ENCODE results near the gene SMARCD1.

Gene SMARCD1

DNA sequence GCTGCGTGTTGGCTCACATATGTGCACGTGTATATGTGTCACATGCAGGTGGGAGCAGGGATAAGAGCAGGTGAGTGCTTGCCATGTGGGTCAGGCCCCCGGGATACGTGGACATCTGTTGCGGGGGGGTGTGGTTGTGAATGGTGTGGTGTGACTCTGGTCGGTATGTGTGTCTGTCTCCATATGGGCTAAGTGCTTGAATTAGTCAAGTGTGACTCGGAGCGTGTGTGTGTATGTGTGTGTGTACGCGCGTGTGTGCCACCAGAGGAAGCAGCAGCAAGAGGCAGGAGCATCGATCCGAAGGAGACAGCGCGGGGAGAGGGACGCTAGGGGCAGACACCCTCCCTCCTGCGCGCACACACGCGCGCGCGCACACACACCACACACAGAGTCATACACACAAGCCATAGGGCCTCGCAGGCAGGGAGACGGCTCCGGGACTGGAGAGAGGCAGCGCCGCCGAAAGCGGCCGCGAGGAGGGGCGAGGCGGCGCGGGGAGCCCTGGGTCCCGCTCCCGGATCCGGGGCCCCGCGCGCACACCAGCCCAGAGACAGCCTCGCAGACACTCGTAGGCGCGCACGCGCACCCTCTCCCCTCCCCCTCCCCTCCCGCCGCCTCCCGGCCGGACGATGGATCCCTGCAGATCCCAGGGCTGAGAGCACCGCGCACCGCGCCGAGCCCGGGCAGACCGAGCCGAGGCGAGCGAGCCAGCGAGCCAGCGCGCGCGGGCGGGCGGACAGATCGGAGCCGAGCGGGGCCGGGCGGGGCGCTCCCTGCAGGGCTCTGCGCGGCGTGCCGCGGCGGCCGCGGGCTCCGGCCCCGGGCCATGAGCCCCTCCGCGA lies 27.9 kb upstream of the SMARCD1 start, which contains the start of gene ASIC1:
TSS of gene ASIC1 (plus strand) at position 597 of the 842 bp plus-strand sequence. CDS start 1,171 bp downstream, outside the sequence.
- DNase-seq (ENCODE audit: low read depth in 3 of 3) = peak; percentile 26 to 38 (median 27)

DNA sequence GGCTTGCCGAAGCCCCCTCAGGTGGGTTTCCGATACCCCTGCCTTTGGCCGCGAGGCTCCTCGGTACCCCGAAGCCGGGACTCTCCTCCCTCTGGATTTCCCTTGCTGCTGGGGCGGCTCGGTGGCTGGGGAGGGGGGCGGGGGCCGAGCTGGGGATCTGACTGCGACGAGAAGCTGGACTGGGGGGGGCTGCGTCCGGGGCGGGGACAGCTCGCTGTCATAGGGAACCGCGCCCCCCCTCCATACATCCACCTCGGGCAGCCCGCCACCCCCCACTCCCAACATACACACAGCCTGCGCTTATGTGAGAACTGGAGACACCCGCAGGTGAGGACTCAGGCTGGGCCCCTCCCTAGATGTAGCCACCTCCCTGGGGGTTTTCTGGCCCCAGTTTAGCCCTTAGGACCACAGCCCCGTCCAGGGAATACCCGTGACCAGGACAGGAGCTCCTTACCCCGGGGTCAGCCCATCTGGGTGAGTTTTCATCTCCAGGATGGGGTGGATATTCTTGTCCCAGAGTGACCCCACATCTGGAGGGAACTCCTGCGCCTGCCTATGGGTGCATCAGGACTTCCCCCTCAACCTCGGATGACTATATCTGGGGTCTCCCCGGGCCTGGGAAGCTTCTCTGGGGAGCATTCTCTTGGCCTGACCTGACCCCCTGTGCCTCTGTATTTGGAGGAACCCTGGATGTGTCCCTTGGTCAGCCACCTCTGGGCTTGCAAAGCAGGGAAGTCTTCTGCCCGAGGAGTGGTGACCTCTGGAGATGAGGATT lies 27.1 kb upstream of the SMARCD1 start:
- DNase-seq (ENCODE audit: low read depth in 3 of 3) = no peak

DNA sequence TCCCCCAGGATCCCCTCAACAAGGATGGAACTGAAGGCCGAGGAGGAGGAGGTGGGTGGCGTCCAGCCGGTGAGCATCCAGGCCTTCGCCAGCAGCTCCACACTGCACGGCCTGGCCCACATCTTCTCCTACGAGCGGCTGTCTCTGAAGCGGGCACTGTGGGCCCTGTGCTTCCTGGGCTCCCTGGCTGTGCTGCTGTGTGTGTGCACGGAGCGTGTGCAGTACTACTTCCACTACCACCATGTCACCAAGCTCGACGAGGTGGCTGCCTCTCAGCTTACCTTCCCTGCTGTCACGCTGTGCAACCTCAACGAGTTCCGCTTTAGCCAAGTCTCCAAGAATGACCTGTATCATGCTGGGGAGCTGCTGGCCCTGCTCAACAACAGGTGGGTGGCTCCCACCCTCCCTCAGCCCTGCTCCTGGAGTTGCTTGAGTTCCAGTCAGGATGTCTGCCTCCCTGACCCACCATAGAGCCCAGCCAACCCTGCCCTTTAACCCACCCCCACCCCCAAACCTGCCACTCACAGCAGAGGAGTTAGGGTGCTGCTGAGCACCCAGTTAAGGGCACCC lies 26.3 kb upstream of the SMARCD1 start:
- no peak for DNase-seq (ENCODE audit: low read depth in 3 of 3)

DNA sequence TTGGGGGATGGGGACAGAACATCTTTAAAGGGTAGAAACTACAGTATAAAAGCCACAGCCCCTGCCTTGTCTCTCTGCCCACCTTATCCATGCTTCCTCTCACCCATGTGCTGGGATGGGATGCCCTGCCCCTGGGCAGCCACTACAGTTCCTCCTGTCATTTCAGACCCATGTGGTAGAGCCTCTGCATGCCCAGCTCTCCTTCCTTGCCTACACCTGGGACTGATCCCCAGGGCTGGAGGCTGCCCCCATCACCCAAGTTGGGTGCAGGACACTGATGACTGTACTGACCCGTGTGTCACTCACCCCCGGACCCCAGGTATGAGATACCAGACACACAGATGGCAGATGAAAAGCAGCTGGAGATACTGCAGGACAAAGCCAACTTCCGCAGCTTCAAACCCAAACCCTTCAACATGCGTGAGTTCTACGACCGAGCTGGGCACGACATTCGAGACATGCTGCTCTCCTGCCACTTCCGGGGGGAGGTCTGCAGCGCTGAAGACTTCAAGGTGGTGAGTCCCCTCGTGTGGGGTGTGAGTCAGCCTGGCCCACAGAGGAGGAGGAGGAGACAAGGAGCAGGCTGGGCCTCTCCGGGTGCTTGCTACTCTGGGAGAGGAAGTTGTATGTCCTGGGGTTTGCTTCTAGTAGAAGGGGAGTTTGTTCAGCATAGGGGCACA lies 25.6 kb upstream of the SMARCD1 start:
- peak in 2 of 3 donors; percentile 52 to 57 for DNase-seq (ENCODE audit: low read depth in 3 of 3)

DNA sequence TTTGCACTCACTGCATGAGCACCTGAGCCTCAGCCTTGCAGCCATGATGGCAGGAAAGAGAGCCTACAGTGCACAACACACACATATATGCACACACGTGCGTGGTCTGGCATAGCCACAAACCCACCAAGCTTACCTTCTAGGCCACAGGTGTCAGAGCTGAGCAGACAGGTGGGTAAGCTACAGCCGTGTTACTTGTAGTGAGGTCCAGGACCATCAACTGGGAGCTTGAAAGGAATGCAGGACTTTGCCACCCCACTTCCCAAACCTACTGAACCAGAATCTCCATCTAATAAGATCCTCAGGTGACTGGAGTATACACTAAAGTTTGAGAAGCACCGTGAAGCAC lies 25.0 kb upstream of the SMARCD1 start:
- DNase-seq (ENCODE audit: low read depth in 3 of 3) = no peak

DNA sequence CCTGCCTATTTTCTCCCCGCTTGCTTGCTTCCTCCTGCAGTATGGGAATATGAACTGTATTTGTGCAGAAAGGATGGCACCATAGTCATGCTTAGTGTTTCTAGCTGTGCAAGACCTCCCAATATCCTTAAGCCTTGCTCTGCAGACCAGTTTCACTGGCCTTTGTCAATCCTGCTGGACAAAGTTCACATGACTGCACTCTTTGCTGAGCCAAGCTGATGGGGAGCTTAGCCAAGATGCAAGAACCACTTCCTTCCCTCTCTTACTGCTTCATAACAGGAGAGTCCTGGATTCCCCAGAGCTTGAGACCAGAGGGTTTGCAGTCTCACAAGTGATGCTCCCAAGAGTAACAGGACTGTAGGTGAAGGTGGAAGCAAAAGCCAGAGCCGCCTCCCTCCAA lies 24.0 kb upstream of the SMARCD1 start:
- no peak for DNase-seq (ENCODE audit: low read depth in 3 of 3)

DNA sequence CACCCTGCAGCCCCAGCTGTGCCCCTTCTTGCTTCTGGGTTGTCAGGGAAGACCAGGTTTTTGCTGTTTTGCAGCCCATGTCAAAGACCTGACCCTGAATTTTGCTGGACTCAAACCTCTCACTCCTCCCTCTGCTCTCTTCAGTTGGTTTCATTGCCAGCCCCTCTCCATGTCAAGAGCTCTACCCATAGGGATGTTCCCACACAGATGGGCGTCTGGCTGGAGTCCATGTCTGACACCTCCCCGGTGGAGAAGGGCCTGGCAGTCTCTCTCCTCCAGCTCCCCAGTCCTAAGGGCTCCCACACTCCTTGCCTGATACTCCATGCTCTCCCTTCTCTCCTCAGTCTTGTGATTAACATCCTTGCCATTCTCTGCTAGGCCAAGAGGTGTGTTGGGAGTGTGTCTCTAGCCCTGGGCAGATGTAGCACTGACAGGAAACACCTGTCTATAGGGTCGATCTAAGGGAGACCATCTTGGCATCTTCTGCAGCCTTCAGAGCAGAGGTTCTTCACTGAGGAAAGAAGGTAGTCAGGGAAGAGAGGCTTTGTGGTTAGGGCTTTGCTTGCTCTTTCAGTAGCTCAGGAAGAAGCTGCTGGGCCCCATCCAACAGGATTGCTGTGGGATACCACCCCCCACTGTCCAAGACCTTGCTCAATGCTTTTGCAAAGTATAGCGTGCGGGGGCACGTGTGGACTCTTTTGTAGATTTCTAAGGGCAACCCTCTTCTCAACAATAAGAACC lies 23.0 kb upstream of the SMARCD1 start:
- no peak for DNase-seq (ENCODE audit: low read depth in 3 of 3)

DNA sequence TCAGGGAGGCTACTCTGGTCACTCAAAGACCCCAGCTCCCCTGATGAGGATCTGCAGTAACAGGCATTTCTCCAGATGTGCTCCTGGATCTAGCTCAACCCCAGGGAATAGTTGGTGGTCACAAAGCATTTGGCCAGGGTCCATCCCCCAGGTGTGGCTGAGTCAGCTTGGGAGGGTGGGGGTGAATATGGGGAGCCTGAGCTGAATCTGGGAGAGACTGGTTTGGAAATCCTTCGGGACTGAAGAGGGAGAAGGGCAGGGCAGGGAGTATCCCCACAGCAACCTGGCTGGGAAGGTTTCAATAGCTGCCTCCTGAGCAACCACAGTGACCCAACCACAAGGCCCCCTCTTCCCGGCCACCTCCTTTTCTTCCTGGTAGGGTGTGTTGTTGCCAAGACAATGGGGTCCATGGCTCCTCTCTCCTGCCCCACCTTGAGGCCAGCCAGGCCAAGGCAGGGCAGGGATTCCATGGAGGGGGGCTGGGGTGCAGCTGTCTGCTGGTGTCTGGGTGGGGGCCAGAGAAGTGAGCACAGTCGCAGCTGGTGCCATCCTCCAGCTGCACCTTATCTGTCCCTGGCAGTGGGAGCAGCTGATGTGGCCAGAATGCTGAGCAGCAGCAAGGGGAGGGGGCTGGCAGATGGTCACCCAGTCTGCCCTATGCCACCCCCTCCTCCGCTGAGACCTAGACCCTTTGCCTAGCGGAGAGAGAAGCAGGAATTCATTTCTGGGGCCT lies 22.2 kb upstream of the SMARCD1 start:
- DNase-seq (ENCODE audit: low read depth in 3 of 3) = no peak

DNA sequence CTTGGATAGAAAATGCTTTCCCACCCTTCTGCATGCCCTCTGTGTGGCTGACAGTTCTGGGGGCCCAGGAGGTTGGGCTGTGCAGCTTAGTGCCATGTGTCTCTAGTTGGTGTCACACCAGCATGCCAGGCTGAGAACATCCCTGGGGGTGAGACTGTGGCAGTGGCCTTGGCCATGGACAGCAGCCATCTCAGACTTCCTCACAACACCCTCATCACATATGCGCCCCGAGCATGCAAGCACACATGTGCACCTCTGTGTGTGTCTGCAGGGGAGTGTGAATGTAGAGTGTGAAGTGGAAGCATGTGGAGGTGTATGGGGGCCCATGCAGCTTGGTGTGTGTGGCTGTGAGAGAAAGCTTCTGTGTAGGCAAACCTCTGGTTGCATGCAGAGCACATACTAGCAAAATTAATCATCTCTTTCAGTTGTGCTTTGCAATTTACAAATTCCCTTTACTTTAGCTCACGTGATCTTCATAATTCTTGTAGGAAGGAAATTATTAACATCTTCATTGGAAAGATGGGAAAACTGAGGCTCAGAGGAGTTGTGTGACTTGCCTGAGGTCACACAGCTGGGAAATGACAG lies 19.3 kb upstream of the SMARCD1 start:
- no peak for DNase-seq (ENCODE audit: low read depth in 3 of 3)

DNA sequence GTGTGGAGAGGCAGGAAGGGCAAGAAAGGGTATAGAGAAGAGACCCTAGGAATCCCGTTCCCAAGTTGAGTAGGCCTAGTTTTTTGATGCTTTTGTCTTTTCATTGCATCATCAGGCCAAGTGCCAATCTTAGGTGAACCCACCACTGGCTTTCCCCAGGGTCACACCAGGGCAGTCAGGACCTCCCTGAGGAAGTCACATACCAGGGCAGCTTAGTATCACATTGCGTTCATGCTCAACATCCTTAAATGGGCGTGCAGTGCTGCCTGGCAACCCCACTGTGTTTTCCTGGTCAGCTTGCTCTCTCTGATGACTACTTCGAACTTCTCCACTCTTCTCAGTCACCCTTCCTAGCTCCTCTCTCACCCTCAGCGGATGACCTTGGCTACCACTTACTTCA lies 18.7 kb upstream of the SMARCD1 start:
- no peak for DNase-seq (ENCODE audit: low read depth in 3 of 3)

DNA sequence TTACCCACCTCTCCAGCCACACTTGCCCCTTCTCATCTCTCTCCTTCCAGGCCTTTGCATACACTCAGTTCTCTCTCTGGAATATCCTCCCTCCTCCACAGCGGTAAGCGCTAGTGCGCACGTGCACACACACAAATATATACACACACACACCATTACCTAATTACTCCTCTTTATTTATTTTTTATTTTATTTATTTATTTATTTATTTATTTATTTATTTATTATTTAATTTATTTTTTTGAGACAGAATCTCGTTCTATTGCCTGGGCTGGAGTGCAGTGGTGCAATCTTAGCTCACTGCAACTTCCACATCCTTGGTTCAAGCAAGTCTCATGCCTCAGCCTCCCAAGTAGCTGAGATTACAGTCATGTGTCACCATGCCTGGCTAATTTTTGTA lies 16.1 kb upstream of the SMARCD1 start:
- DNase-seq (ENCODE audit: low read depth in 3 of 3) = no peak

DNA sequence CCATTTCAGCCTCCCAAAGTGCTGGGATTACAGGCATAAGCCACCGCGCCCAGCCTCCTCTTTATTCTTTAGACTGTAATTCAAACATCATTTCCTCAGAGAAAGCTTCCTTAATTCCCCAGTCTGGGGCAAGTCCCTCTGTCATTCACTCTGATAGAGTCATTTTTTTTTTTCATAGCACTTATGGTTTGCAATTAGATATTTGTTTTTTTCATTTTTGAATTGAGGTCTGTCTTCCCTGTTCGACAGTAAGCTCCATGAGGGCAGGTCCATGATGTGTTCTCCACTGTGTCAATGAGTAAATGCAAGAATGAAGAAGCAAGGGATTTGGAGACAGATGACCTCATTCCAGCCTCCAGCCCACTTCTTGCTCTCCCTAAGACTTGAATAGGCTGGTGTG lies 15.6 kb upstream of the SMARCD1 start:
- no peak for DNase-seq (ENCODE audit: low read depth in 3 of 3)

DNA sequence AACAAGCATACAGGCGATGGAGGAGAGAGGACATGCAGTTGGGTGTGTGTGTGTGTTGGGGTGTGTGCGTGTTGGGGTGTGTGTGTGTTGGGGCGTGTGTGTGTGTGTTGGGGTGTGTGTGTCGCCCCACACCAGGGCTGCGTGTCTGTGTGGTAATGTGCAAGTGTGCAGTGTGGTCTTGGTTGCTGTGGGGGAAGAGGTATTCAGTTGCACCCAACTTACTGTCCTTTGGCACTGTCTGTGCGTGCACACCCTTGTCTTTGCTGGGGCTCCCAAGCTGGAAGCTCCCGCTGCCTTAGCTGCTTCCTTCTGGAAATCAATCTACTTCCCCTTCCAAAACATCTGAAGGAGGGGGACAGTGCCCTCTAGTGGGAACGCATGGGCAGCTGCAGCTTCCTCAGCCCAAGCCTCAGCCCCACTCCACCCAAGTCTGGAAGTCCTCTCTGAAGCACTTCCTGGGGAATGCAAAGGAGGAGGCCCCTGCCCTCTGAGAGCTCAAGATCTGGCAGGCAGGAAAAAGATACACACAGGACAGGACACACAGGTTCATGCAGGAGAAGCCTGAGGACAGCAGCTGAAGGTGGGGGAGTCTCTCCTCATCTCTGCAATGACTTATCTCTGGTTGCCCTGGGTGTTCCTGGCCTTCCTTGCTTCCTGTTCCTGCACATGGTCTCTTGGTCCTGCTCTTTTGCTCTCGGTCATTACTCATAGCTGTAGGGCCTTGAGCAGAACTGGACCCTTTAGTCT lies 14.7 kb upstream of the SMARCD1 start:
- DNase-seq (ENCODE audit: low read depth in 3 of 3) = peak in 2 of 3 donors; percentile 44 to 69

DNA sequence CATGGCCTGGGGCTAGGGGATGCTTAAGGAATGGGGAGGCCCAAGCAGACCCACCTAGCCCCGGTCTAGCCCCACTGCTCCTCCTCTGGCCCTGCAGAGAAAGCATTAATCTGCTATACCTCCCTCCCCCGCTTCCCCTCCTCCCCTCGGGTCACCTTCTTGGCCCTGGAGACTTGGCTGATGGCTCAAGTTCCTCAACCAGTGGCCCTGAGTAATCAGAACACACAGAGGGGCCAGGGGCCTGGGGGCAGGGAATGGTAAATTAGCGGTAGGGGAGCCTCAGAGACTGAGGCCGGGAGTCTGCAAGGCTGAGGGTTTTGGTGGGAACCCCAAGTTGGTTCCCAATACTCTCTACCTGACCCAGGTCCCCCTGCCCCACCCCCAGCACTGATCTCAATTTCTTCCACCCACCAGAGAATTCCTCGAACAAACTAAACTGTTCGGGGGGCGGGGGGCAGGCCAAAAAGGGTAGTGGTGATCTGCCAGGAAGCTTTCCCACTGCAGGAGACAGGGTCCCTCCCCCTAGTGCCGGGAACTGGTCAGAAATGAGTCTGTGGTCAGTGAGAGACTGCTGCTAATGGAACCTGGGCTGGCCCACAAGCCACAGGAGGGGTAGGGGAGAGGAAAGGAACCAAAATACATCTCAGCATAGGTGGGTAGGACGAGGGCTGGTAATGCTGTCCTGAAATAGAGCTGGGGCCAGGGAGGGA lies 12.8 kb upstream of the SMARCD1 start:
- no peak for DNase-seq (ENCODE audit: low read depth in 3 of 3)

DNA sequence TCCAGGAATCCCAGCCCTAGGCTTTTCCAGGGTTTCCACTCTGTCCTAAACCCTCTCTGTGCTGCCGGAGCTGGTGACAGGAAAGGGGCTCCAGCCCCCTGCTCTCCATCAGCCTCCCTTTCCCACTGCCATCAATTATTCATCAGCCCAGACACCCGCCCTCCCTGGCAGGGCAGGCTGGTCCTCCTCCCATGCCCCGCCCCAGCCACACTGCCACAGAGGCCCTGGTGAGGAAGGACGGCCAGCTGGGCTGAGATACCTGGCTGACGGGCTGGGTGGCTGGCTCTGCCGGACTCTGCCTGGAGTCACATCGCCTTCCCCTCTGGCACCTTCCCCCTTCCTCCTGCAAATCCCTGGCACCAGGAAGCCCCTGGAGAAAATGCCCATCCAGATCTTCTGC lies 11.9 kb upstream of the SMARCD1 start:
- DNase-seq (ENCODE audit: low read depth in 3 of 3) = no peak

DNA sequence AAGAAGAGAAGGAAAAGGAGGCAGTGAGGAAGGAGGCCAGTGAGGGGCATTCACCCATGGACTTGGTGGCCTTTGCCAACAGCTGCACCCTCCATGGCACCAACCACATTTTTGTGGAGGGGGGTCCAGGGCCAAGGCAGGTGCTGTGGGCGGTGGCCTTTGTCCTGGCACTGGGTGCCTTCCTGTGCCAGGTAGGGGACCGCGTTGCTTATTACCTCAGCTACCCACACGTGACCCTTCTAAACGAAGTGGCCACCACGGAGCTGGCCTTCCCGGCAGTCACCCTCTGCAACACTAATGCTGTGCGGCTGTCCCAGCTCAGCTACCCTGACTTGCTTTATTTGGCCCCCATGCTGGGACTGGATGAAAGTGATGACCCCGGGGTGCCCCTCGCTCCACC lies 11.4 kb upstream of the SMARCD1 start:
- DNase-seq (ENCODE audit: low read depth in 3 of 3) = no peak

DNA sequence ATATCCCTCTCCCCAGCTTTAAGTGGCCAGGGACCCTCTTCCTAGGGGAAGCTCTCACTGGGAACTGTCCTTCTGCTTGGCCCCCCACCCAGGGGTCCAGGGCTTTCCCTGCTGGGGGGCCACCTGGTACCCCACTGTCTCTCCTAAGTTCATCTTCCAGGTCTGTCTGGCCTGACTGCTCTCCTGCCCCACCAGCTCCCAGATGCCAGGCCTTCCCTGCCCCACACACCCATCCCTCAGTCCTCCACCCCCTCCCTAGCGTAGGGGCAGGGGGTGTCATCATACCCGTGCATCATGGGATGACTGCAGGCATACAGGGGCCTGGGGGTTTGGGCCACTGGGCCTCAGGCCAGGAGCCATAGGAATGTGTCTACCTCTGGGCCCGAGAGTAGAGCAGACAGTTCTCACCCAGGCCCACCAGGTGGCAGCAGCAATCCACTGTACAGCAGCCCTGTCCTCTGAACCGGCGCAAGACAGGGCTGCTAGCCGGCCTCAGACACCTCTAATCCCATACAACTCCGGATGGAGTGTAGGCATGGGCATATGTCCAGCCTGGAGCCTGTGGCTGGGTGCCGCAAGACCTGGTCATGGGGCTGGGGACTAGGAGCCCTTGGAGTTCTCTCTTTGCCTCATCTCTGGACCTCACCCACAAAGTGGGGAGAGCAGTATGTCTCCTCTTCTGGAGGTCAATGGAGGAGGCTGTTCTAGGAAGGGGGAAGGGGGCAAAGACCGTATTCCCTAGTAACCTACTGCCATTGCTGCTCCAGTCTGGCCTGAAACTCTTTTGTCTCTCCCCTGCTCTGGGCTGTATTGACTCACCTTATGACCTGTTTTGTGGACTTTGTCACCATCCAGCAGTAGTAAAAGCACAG lies 10.0 kb upstream of the SMARCD1 start:
- peak; percentile 63 to 76 (median 68) for DNase-seq (ENCODE audit: low read depth in 3 of 3)

DNA sequence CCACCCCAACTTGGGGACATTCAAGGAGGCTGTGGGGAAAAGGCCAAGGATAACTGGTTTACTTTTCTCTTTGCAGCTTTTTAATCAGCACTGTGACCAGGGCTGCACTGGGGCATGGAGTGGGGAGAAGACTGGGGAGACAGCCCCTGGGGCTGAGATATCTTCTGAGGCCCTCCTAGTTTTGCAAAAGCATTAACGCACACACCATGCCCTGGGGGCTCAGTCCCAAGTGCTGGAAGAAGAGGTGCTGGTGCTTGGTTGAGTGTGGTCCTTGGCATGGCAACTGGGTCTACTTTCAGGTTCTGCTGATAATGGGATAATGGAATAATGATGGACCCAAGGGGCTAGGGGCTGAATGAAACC lies 9.4 kb upstream of the SMARCD1 start:
- DNase-seq (ENCODE audit: low read depth in 3 of 3) = no peak

All from stimulated activated CD4-positive, alpha-beta T cell treated with anti-CD3 and anti-CD28 coated beads, TNF-alpha, amount 100 ng/mL, for 48 hours (primary cell).